ENCODE data around the gene ZNF423.

Gene ZNF423

GRCh38 chr16:49562228-49562627 is 293.7 kb downstream of the ZNF423 start:
- TF ChIP-seq, protein P1, sequence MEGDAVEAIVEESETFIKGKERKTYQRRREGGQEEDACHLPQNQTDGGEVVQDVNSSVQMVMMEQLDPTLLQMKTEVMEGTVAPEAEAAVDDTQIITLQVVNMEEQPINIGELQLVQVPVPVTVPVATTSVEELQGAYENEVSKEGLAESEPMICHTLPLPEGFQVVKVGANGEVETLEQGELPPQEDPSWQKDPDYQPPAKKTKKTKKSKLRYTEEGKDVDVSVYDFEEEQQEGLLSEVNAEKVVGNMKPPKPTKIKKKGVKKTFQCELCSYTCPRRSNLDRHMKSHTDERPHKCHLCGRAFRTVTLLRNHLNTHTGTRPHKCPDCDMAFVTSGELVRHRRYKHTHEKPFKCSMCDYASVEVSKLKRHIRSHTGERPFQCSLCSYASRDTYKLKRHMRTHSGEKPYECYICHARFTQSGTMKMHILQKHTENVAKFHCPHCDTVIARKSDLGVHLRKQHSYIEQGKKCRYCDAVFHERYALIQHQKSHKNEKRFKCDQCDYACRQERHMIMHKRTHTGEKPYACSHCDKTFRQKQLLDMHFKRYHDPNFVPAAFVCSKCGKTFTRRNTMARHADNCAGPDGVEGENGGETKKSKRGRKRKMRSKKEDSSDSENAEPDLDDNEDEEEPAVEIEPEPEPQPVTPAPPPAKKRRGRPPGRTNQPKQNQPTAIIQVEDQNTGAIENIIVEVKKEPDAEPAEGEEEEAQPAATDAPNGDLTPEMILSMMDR (IDR thresholded peaks at IDR 0.05; ENCODE audit: borderline replicate concordance, control extremely low read depth, extremely low read depth, insufficient read depth, missing control alignments), result no peak
- in situ Hi-C loops (cut with MboI; ENCODE audit: low sequenced_read_pairs, unreplicated experiment), result no loop called here
- DNase-seq (ENCODE audit: low spot score), result no peak

GRCh38 chr16:49560004-49560830 is 295.7 kb downstream of the ZNF423 start:
- DNase-seq (ENCODE audit: low spot score), result no peak
- in situ Hi-C loops (cut with MboI; ENCODE audit: low sequenced_read_pairs, unreplicated experiment), result no loop called here
- TF ChIP-seq, protein P1 (IDR thresholded peaks at IDR 0.05; ENCODE audit: borderline replicate concordance, control extremely low read depth, extremely low read depth, insufficient read depth, missing control alignments), result no peak

- TF ChIP-seq, protein P1 (IDR thresholded peaks at IDR 0.05; ENCODE audit: borderline replicate concordance, control extremely low read depth, extremely low read depth, insufficient read depth, missing control alignments), result no peak
- in situ Hi-C loops (cut with MboI; ENCODE audit: low sequenced_read_pairs, unreplicated experiment), result no loop called here
- no peak for DNase-seq (ENCODE audit: low spot score)
Observed at GRCh38 chr16:49559242-49559641, 296.7 kb downstream of the ZNF423 start.

DNA sequence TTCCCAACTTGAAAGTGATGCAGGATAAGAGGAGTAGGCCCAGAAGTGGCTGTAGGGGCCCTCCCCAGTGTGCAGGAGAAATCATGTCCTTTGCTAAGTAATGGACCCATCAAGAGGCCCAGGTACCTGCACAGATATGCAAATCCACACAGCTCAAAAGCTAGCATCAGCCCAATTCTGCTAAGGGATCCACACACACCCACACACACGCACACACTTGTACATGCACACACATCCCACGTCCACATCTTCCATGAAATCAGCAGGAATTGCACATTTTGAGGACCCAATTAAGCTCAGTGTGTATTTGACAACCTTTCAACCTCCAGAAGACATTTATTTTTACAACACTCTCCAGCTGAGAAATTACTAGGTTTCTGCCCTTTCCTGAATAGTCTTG is 297.5 kb downstream of the ZNF423 start:
- in situ Hi-C loops (cut with MboI; ENCODE audit: low sequenced_read_pairs, unreplicated experiment), result no loop called here
- TF ChIP-seq, protein P1 (IDR thresholded peaks at IDR 0.05; ENCODE audit: borderline replicate concordance, control extremely low read depth, extremely low read depth, insufficient read depth, missing control alignments), result no peak
- no peak for DNase-seq (ENCODE audit: low spot score)

GRCh38 chr16:49556606-49557446 is 299.1 kb downstream of the ZNF423 start:
- TF ChIP-seq, protein P1 (IDR thresholded peaks at IDR 0.05; ENCODE audit: borderline replicate concordance, control extremely low read depth, extremely low read depth, insufficient read depth, missing control alignments), result no peak
- in situ Hi-C loops (cut with MboI; ENCODE audit: low sequenced_read_pairs, unreplicated experiment), result no loop called here
- no peak for DNase-seq (ENCODE audit: low spot score)

DNA sequence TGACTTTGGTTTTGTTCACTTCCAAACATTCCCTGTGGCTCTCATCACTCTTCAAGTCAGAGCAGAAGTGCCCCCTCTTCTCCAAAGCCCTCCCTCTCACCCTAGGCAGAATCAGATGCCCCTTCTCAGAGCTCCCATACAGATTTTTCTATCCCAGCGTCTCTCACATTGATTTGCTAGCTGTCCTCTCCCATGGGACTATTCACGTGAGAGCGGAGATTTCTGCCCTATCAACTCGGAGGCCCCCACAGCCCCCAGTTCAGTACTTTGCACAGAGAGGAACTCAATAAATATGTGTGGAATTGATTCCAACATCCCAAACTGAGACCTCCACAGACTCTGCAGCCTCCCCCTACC is 299.7 kb downstream of the ZNF423 start:
- TF ChIP-seq, protein P1 (IDR thresholded peaks at IDR 0.05; ENCODE audit: borderline replicate concordance, control extremely low read depth, extremely low read depth, insufficient read depth, missing control alignments), result no peak
- DNase-seq (ENCODE audit: low spot score), result no peak
- in situ Hi-C loops (cut with MboI; ENCODE audit: low sequenced_read_pairs, unreplicated experiment), result no loop called here
